Choroid plexus epithelial cell (primary cell): Measurements from ENCODE around the gene MYADM.
"Not testable (repeated sequence)": the region's sequence is repeated elsewhere in the genome, so short reads cannot be mapped to it uniquely, and the experiment has no call there.

Source experiments
- DNase-seq: peaks from one replicate; pipeline ENCODE4 v3.0.0-alpha.2; 2010; ENCODE audit warnings: low read depth
- H3K4me3 ChIP-seq: 2 replicates; pipeline ENCODE4 v1.5.1; 2011; ENCODE audit warnings: low read depth, mild to moderate bottlenecking, control low read depth, low read length, moderate library complexity
- TF ChIP-seq, protein P1 (sequence below): conservative IDR thresholded peaks from 2 replicates; pipeline ENCODE4 v1.5.1; 2011; ENCODE audit warnings: low read depth, mild to moderate bottlenecking, control low read depth, inconsistent platforms, low read length, moderate library complexity

The MYADM gene

DNA sequence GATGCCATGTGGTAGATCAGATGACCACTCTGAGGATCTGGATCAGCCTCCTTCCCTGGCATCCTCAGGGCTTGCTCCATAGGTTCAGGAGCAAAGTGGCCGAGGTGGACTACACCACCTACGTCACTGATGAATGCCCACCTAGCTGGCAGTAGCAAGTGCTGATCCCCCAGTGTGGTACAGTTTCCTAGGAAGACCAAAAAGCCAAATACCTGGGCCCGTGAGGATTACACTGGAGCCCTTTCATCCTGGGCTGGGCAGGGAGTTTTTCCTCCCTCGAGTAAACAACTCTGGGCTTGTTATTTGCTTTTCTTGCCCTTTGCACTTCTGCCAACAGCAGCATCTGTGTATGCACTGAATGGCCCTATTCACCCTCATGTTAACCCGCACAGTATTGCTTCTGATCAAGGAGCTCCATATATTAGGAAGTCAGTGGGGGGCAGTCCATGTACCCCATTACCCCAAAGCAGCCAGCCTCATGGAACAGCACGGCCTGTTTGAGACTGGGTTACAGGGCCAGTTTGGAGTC is 3.3 kb upstream of the MYADM start:
- TF ChIP-seq, protein P1, sequence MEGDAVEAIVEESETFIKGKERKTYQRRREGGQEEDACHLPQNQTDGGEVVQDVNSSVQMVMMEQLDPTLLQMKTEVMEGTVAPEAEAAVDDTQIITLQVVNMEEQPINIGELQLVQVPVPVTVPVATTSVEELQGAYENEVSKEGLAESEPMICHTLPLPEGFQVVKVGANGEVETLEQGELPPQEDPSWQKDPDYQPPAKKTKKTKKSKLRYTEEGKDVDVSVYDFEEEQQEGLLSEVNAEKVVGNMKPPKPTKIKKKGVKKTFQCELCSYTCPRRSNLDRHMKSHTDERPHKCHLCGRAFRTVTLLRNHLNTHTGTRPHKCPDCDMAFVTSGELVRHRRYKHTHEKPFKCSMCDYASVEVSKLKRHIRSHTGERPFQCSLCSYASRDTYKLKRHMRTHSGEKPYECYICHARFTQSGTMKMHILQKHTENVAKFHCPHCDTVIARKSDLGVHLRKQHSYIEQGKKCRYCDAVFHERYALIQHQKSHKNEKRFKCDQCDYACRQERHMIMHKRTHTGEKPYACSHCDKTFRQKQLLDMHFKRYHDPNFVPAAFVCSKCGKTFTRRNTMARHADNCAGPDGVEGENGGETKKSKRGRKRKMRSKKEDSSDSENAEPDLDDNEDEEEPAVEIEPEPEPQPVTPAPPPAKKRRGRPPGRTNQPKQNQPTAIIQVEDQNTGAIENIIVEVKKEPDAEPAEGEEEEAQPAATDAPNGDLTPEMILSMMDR = no peak
- no peak for DNase-seq
- H3K4me3 ChIP-seq = no peak overlapping the region

DNA sequence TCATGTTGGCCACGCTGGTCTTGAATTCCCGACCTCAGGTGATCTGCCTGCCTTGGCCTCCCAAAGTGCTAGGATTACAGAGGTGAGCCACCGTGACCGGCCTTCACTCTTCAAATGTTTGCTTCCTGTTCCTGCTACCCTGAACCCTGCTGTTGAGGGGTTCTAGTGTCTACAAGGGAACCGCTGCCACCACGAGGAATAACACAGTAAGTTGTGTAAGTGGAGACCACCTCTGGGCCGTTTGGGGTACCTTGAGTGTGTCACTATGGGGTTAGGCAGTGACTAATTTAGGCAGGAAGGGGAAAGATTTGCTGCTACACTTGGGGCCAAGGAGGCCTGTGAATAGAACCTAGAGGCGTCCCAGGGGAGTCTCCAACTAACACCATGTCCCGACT is 2.2 kb upstream of the MYADM start:
- TF ChIP-seq, protein P1 = no peak
- H3K4me3 ChIP-seq = peak overlapping the region; percentile 61
- DNase-seq = no peak

DNA sequence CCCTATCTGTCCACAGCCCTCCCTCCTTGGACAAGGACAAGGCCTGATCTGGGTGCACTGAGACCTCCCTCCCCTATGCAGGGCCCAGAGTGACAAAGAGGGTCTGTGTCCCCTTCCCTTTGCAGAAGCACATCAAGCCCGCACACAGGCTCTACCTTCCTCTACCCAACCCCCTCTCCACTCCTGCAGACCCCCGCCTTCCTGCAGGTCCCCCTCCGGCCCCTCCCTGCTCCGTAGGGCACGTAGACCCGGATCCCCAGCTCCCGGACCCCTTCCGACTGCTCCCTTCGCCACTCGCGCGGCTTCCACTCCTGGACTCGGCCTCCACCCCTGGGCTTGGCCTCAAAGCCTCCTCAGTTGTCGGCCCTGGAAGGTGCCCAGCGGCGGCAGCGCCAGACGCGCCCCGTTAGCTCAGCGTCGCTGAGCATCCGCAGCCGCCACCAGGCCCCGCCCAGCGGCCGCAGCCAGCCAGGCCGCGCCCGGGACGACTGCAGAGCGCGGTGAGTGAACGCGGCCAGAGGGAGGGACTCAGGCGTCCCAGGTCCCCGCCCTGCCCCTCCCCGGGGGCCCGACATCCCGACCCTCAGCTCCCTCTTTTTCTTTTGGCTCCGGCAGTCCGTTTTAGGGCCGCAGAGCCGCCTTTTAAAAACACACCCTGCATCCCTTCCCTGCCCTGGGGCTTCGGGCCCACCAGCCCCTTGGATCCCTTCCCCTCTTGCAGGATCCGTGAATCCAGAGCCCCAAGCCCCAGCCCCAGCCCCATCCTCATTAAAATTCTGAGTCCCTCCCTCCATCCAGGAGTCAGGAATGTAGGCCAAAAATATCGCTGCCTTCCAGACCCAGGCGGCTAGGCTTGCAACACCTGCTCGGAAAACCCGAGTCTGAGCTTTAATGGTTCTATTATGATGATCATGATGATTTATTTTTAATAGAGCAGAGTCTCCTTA is 1.5 kb upstream of the MYADM start:
- peak; percentile 46 for DNase-seq
- TF ChIP-seq, protein P1 = no peak
- peak overlapping the region; percentile 61 for H3K4me3 ChIP-seq

DNA sequence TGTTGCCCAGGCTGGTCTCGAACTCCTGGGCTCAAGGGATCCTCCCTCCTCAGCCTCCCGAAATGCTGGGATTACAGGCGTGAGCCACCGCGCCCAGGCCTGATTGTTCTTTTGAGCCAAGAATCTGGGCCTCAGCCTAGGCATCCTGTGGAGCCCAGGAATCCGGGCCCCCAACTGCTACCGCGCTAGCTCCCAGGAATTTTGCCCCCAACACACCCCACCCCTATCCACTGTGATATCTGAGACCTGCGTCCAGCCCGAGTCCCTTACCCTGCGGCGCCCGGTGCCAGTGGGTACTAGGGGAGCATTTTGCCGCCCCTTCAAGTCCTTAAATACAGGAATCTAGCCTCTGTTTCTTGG is 838 bp upstream of the MYADM start:
- peak overlapping the region; percentile 61 for H3K4me3 ChIP-seq
- TF ChIP-seq, protein P1 = no peak
- peak; percentile 41 for DNase-seq

DNA sequence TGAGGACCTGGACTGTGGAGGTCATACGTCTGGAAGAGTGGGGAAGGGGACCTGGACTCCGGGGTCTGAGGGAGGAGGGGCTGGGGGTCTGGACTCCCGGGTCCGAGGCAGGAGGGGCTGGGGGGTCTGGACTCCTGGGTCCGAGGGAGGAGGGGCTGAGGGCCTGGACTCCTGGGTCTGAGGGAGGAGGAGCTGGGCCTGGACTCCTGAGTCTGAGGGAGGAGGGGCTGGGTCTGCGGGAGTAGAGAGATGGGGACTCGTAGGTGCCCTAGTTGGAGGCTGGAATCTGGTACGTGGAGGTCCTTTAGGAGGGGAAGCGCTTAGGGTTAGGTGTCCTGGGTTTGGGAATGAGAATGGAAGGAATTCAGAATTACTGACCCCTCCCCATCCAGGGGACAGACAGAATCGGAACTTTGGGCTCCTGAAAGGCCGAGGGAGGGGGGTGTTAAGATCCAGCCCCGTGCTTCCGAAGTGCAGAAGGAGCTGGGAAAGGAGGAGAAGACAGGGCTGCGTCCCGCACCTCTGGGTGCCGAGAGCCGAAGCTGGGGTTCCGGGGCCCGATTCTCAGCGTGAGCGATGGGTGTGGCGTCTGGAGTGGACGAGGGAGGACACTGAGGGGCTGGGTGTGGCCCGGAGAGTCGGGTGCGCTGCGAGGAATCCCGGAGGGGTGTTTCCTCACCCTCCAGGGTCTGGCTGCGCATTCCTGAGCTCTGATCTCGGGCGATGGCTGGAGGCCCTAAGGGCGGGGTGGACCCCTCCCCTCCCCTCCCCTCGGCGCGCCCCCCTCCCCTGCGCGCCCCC is 608 bp downstream of the MYADM start:
- TF ChIP-seq, protein P1 = no peak
- DNase-seq = peak; percentile 71
- peak overlapping the region; percentile 90 for H3K4me3 ChIP-seq

DNA sequence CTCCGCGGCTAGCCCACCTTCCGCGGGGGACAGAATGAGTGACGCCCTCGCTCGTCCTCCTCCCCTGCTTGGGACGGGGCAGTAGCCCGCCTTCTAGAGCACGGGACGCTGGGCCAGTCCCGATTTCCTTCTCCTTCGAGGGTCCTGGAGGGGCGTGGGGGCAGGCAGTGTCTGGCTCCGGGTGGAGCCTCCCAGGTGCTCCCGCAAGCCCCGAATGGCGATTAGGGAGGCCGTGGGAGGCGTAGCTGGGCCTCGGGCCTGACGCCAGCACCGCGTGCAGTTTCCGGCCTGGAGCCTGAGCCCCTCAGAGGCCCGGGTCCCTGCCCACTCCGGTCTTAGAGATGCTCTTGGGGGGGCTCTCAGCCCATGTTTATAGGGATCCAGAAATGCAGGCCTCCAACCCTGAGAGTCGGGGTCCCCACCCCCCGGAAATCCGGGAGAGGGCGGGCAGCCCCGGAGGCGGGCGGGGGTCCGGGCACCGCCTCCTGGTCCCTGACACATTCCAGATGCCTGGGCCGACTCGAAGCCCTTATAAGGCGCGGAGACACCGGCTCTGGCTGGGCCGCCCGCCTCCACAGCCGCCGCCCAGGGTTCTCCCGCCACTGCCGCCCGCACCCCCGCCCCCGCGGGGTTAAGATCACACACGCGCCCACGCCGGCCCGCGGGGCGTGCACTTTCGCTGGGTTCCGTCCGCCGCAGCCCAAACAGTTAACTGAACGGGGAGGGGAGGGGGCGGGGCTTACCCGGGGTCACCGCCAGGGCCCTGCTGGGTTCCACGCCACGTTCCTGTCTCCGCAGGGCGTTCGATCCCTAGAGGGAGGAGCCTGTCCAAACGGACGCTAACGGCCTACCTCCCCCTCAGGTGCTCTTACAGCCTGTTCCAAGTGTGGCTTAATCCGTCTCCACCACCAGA is 1.5 kb downstream of the MYADM start:
- peak; percentile 92 for DNase-seq
- H3K4me3 ChIP-seq = peak overlapping the region; percentile 90
- TF ChIP-seq, protein P1 = peak; percentile 40

DNA sequence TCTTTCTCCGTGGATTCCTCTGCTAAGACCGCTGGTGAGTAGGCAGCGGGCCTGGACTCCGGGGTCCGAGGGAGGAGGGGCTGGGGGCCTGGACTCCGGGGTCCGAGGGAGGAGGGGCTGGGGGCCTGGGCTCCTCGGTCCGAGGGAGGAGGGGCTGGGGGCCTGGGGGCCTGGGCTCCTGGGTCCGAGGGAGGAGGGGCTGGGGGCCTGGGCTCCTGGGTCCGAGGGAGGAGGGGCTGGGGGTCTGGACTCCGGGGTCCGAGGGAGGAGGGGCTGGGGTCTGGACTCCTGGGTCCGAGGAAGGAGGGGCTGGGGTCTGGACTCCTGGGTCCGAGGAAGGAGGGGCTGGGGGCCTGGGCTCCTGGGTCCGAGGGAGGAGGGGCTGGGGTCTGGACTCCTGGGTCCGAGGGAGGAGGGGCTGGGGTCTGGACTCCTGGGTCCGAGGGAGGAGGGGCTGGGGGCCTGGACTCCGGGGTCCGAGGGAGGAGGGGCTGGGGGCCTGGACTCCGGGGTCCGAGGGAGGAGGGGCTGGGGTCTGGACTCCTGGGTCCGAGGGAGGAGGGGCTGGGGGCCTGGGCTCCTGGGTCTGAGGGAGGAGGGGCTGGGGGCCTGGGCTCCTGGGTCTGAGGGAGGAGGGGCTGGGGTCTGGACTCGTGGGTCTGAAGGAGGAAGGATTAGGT is 2.3 kb downstream of the MYADM start:
- not testable (repeated sequence) for DNase-seq
- H3K4me3 ChIP-seq = peak overlapping the region; percentile 90
